ENCODE data around the gene ZNF367. TPM values are rescaled to one million over a fixed set of nuclear protein-coding genes. Genes with fewer than 3 reads are reported as not detected.

Gene ZNF367
- total and polyA plus RNA-seq, 7 experiments from 2014 or later: 0.71 to 22.9 (median 4.4) TPM

DNA sequence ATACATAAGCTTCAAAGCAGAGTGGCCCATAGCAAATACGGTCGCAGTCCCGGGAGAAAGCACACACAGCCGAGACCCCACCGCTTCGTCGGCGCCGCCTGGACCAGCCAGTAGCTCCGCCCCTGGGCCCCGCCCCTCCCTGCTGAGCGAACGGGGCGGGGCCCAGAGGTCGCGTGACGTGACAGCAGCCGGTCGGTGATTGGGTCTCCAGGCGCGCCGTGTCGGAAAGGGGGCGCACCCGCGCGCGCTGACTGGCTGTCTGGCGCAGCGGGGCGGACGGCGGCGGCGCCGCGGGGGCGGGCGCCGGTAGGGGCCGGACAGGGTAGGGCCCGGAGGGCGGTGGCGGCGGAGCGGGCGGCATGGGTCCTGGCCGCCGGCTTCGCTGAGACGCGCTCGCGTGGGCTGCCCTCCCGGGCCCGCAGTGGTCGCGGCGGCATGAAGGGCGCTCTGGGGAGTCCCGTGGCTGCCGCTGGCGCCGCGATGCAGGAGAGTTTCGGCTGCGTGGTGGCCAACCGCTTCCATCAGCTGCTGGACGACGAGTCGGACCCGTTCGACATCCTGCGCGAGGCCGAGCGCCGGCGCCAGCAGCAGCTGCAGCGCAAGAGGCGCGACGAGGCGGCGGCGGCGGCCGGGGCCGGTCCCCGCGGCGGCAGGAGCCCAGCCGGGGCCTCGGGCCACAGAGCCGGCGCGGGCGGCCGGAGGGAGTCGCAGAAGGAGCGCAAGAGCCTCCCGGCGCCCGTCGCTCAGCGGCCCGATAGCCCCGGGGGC is 31.9 kb upstream of the ZNF367 start, which contains the start of gene HABP4:
TSS of gene HABP4 (plus strand) at position 325 of the 768 bp plus-strand sequence. CDS start at position 436, 111 bp downstream.
- Histone ChIP-seq H3K4me3 (ENCODE audit: low read length) (peak within 1 kb of the TSS; percentile 77), H3K4me1 (ENCODE audit: control insufficient read depth in 2 of 2, insufficient read depth in 2 of 2, low read length in 2 of 2) (peaks cover 5 to 14% of the 10 kb centered on the region in 2 donors), H3K27me3 (ENCODE audit: control insufficient read depth in 2 of 2, insufficient read depth in 2 of 2, low read length in 2 of 2) (no peaks in the 10 kb centered on the region), H3K9me3 (ENCODE audit: control insufficient read depth in 2 of 3, low read length in 3 of 3) (no peaks in the 10 kb centered on the region), H3K36me3 (ENCODE audit: control insufficient read depth in 2 of 3, insufficient read depth in 3 of 3, low read length in 3 of 3) (peaks cover 0 to 4% (median 0%) of the 10 kb centered on the region in 3 experiments), H3K27ac (ENCODE audit: low read depth, low read length) (peak within 1 kb of the TSS; percentile 74)
- peaks cover 0 to 41% (median 6%) of the 10 kb centered on the region in 5 donors for H3K27me3 Mint-ChIP-seq
- POLR2A ChIA-PET: interaction anchor here (0.8 to 4.8 kb wide), 19 partner anchors 11 to 206 kb away, joined by 3 to 42 read pairs (median 4); partner anchors contain the start of genes SLC35D2 and ZNF367
- peak within 1 kb of the TSS; percentile 88 to 99 (median 93) for H3K4me3 Mint-ChIP-seq
- DNase-seq (peak; percentile 90 to 97 (median 95)), ATAC-seq (peak; percentile 98)
- H3K36me3 Mint-ChIP-seq: peaks cover 0 to 4% (median 0%) of the 10 kb centered on the region in 5 donors
- peaks cover 19 to 33% (median 26%) of the 10 kb centered on the region in 7 donors for H3K4me1 Mint-ChIP-seq
- CTCF ChIA-PET: interaction anchor here (0.6 to 1.3 kb wide), 5 partner anchors 31 to 1809 kb away, joined by 3 to 5 read pairs (median 4); no protein-coding TSS in a partner anchor
- H3K27ac Mint-ChIP-seq: peak within 1 kb of the TSS; percentile 74 to 98 (median 94)
- H3K9me3 Mint-ChIP-seq: no peaks in the 10 kb centered on the region
- intact Hi-C loops (cut with micrococcal nuclease): loop anchor here (1.0 to 10.0 kb wide), 9 partner anchors 32 to 1725 kb away; partner anchors contain the start of genes SLC35D2 (in 2 of the 2), ZNF367 (in 2 of the 2), AOPEP (in 1 of the 2) and NCBP1 (in 1 of the 2)

DNA sequence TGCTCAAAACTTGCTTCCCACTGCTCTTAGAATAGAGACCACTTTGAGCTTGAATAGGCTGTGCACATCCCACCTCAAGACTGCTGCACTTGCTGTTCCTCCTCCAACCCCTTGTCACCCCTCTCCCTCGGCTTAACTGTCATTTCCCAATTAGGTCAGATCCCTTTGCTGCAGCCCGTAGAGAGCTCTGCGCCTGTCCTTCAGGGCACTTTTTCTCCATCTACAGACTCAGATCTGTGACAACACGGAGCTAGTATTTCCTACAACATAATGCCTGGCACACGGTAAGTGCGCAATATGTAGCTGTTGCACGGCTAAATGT is 31.3 kb upstream of the ZNF367 start:
- POLR2A ChIA-PET: interaction anchor here (0.8 to 4.8 kb wide), 16 partner anchors 10 to 206 kb away, joined by 3 to 42 read pairs (median 4); partner anchors contain the start of genes SLC35D2 and ZNF367
- Mint-ChIP-seq H3K4me1 (peaks cover 19 to 33% (median 26%) of the 10 kb centered on the region in 7 donors), H3K9me3 (no peaks in the 10 kb centered on the region), H3K27ac (peak overlapping the region in 8 of 9 donors; percentile 19 to 91 (median 74)), H3K4me3 (peak overlapping the region; percentile 69 to 92 (median 83)), H3K27me3 (peaks cover 0 to 43% (median 6%) of the 10 kb centered on the region in 5 donors), H3K36me3 (peaks cover 0 to 4% (median 0%) of the 10 kb centered on the region in 5 donors)
- Histone ChIP-seq H3K36me3 (ENCODE audit: control insufficient read depth in 2 of 3, insufficient read depth in 3 of 3, low read length in 3 of 3) (peaks cover 0 to 4% (median 0%) of the 10 kb centered on the region in 3 experiments), H3K27ac (ENCODE audit: low read depth, low read length) (peak overlapping the region; percentile 32), H3K4me1 (ENCODE audit: control insufficient read depth in 2 of 2, insufficient read depth in 2 of 2, low read length in 2 of 2) (peaks cover 5 to 14% of the 10 kb centered on the region in 2 donors), H3K9me3 (ENCODE audit: control insufficient read depth in 2 of 3, low read length in 3 of 3) (no peaks in the 10 kb centered on the region), H3K27me3 (ENCODE audit: control insufficient read depth in 2 of 2, insufficient read depth in 2 of 2, low read length in 2 of 2) (no peaks in the 10 kb centered on the region), H3K4me3 (ENCODE audit: low read length) (peak overlapping the region; percentile 72)
- ATAC-seq: peak; percentile 3
- intact Hi-C loops (cut with micrococcal nuclease): no loop called here
- no peak for DNase-seq
- CTCF ChIA-PET: interaction anchor here (0.6 to 1.3 kb wide), 5 partner anchors 30 to 1810 kb away, joined by 3 to 5 read pairs (median 4); no protein-coding TSS in a partner anchor

DNA sequence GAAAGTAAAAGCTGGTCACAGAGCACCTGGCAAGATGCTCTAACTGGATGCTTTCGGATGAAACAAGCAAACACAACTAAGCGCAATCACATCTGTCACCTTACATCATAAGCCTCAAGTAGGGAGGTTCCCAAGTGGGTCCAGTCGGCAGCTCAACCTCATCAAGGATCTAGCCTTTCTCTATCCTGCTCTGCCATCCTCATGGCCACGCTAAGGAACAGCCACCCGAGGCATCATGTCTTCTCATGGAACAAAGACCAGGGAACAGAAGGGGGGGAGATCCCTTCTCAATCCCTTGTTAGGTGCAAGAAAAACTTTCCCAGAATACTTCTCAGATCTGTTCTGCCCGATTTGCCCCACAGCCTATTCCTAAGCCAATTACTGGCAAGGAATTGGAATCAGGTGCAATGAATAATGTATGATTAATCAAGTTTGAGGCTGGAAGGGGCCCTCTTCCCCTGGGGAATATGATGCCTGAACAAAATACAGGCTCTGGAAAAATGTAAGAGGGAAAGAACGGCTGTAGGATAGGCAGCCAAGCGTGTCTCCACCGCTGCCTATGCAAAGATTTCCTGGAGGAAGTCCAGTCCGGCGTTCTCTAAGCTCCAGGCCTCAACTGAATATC is 30.5 kb upstream of the ZNF367 start:
- H3K36me3 Mint-ChIP-seq: peaks cover 0 to 2% (median 0%) of the 10 kb centered on the region in 5 donors
- H3K4me3 Mint-ChIP-seq: peak overlapping the region in 8 of 10 donors; percentile 76 to 92 (median 83)
- DNase-seq (no peak), ATAC-seq (no peak)
- no peaks in the 10 kb centered on the region for H3K9me3 Mint-ChIP-seq
- H3K27ac Mint-ChIP-seq: peak overlapping the region in 3 of 9 donors; percentile 37 to 77 (median 71)
- ChIA-PET CTCF (interaction anchor here (1.1 kb wide), 1 partner anchor 29 kb away, joined by 4 read pairs; no protein-coding TSS in a partner anchor), POLR2A (interaction anchor here (1.0 to 4.8 kb wide), 8 partner anchors 13 to 121 kb away, joined by 3 to 42 read pairs (median 4); partner anchors contain the start of gene ZNF367)
- Histone ChIP-seq H3K27me3 (ENCODE audit: control insufficient read depth in 2 of 2, insufficient read depth in 2 of 2, low read length in 2 of 2) (no peaks in the 10 kb centered on the region), H3K36me3 (ENCODE audit: control insufficient read depth in 2 of 3, insufficient read depth in 3 of 3, low read length in 3 of 3) (peaks cover 0 to 4% (median 0%) of the 10 kb centered on the region in 3 experiments), H3K27ac (ENCODE audit: low read depth, low read length) (no peak overlapping the region), H3K4me1 (ENCODE audit: control insufficient read depth in 2 of 2, insufficient read depth in 2 of 2, low read length in 2 of 2) (peaks cover 5 to 14% of the 10 kb centered on the region in 2 donors), H3K9me3 (ENCODE audit: control insufficient read depth in 2 of 3, low read length in 3 of 3) (no peaks in the 10 kb centered on the region), H3K4me3 (ENCODE audit: low read length) (no peak overlapping the region)
- H3K4me1 Mint-ChIP-seq: peaks cover 15 to 28% (median 22%) of the 10 kb centered on the region in 7 donors
- intact Hi-C loops (cut with micrococcal nuclease): no loop called here
- H3K27me3 Mint-ChIP-seq: peaks cover 0 to 43% (median 6%) of the 10 kb centered on the region in 5 donors

DNA sequence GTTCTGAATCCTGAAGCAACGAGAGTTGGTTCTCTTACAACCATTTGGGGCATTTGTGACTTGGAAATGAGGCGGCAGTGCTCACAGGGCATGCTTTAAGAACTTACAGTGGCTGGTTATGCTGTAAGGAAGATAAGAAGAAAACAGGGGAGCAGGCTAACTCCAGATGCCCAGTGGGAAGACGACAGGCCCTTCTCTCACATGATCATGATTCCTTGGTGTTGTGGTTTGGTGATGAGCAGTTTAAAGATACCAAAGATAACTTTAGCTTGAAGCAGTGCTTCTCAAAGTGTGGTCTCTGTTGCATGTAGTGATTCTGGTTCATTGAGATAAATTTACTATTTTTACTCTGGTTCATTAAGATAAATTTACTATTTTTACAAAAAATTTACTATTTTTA is 29.2 kb upstream of the ZNF367 start:
- H3K9me3 Mint-ChIP-seq: no peaks in the 10 kb centered on the region
- no peak overlapping the region for H3K4me3 ChIP-seq (ENCODE audit: low read length)
- DNase-seq (no peak), ATAC-seq (no peak)
- H3K4me1 ChIP-seq (ENCODE audit: control insufficient read depth in 2 of 2, insufficient read depth in 2 of 2, low read length in 2 of 2): peaks cover 5 to 14% of the 10 kb centered on the region in 2 donors
- ChIA-PET CTCF (no interaction called here), POLR2A (interaction anchor here (1.0 kb wide), 1 partner anchor 31 kb away, joined by 3 read pairs; no protein-coding TSS in a partner anchor)
- H3K27me3 ChIP-seq (ENCODE audit: control insufficient read depth in 2 of 2, insufficient read depth in 2 of 2, low read length in 2 of 2): no peaks in the 10 kb centered on the region
- no peak overlapping the region for H3K4me3 Mint-ChIP-seq
- H3K27ac ChIP-seq (ENCODE audit: low read depth, low read length): no peak overlapping the region
- intact Hi-C loops (cut with micrococcal nuclease): no loop called here
- H3K36me3 ChIP-seq (ENCODE audit: control insufficient read depth in 2 of 3, insufficient read depth in 3 of 3, low read length in 3 of 3): peaks cover 0 to 4% (median 0%) of the 10 kb centered on the region in 3 experiments
- peaks cover 0 to 42% (median 6%) of the 10 kb centered on the region in 5 donors for H3K27me3 Mint-ChIP-seq
- H3K27ac Mint-ChIP-seq: peak overlapping the region in 1 of 9 donors; percentile 40
- no peaks in the 10 kb centered on the region for H3K9me3 ChIP-seq (ENCODE audit: control insufficient read depth in 2 of 3, low read length in 3 of 3)
- H3K36me3 Mint-ChIP-seq: no peaks in the 10 kb centered on the region
- H3K4me1 Mint-ChIP-seq: peaks cover 10 to 20% (median 15%) of the 10 kb centered on the region in 7 donors

DNA sequence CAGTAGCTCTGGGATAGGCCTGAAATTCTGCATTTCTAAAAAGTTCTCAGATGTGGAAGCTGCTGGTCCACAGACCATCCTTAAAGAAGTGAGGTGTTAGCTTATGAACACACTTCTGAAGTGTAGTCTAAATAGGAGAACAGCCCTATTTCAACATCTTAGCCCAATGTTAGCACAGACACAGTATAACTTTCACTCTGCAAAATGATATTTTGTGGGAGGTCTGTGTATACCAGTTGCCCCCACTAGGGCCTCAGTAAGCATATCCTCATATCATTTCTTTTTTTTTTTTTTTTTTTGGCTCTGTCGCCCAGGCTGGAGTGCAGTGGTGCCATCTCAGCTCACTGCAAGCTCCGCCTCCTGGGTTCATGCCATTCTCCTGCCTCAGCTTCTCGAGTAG is 24.3 kb upstream of the ZNF367 start:
- ChIA-PET CTCF (interaction anchor here (1.1 kb wide), 1 partner anchor 30 kb away, joined by 3 read pairs; no protein-coding TSS in a partner anchor), POLR2A (interaction anchor here (1.0 to 1.4 kb wide), 3 partner anchors 9 to 124 kb away, joined by 3 to 4 read pairs (median 4); no protein-coding TSS in a partner anchor)
- no peaks in the 10 kb centered on the region for H3K27me3 ChIP-seq (ENCODE audit: control insufficient read depth in 2 of 2, insufficient read depth in 2 of 2, low read length in 2 of 2)
- intact Hi-C loops (cut with micrococcal nuclease): loop anchor here in 1 of 2 donors (1.0 kb wide), 1 partner anchor 209 kb away; no protein-coding TSS in a partner anchor
- no peaks in the 10 kb centered on the region for H3K9me3 ChIP-seq (ENCODE audit: control insufficient read depth in 2 of 3, low read length in 3 of 3)
- no peak for DNase-seq
- Mint-ChIP-seq H3K27ac (no peak overlapping the region), H3K27me3 (peaks cover 0 to 20% (median 0%) of the 10 kb centered on the region in 5 donors), H3K9me3 (peaks cover 0 to 2% (median 0%) of the 10 kb centered on the region in 11 donors), H3K4me3 (no peak overlapping the region), H3K36me3 (no peaks in the 10 kb centered on the region), H3K4me1 (peaks cover 0 to 5% (median 0%) of the 10 kb centered on the region in 7 donors)
- no peaks in the 10 kb centered on the region for H3K36me3 ChIP-seq (ENCODE audit: control insufficient read depth in 2 of 3, insufficient read depth in 3 of 3, low read length in 3 of 3)
- no peaks in the 10 kb centered on the region for H3K4me1 ChIP-seq (ENCODE audit: control insufficient read depth in 2 of 2, insufficient read depth in 2 of 2, low read length in 2 of 2)
- peak; percentile 71 for ATAC-seq
- H3K4me3 ChIP-seq (ENCODE audit: low read length): no peak overlapping the region
- no peak overlapping the region for H3K27ac ChIP-seq (ENCODE audit: low read depth, low read length)
